HEK293 (cell line): ENCODE results near the gene HJURP.

Source experiments
- GLI2 ChIP-seq: fragments of 450-650 bp; formaldehyde crosslinking; IDR thresholded peaks from 2 replicates; pipeline ENCODE4; 2017; ENCODE audit warnings: missing biosample characterization, missing genetic modification characterization, low read depth, borderline replicate concordance
- KLF10 ChIP-seq: fragments of 450-650 bp; IDR thresholded peaks from 2 replicates; pipeline ENCODE4 v1.5.1; 2018; ENCODE audit warnings: missing biosample characterization, mild to moderate bottlenecking, missing genetic modification characterization
- YY1 ChIP-seq: fragments of 450-650 bp; formaldehyde crosslinking; IDR thresholded peaks from 2 replicates; pipeline ENCODE4 v1.5.1; 2018; ENCODE audit warnings: missing biosample characterization, missing genetic modification characterization
- ZBTB1 ChIP-seq: fragments of 450-650 bp; formaldehyde crosslinking; IDR thresholded peaks from 2 replicates; pipeline ENCODE4 v1.5.1; 2016; ENCODE audit warnings: missing biosample characterization, missing genetic modification characterization
- ZNF114 ChIP-seq: fragments of 450-650 bp; formaldehyde crosslinking; IDR thresholded peaks from 2 replicates; pipeline ENCODE4 v1.5.0; 2017; ENCODE audit warnings: missing biosample characterization, missing genetic modification characterization
- ZNF133 ChIP-seq: fragments of 450-650 bp; formaldehyde crosslinking; IDR thresholded peaks from 2 replicates; pipeline ENCODE4 v1.5.1; 2016; ENCODE audit warnings: missing biosample characterization, missing genetic modification characterization
- ZNF239 ChIP-seq: fragments of 450-650 bp; formaldehyde crosslinking; IDR thresholded peaks from 2 replicates; pipeline ENCODE4 v1.5.1; 2016; ENCODE audit warnings: missing biosample characterization, missing genetic modification characterization
- ZNF292 ChIP-seq: fragments of 450-650 bp; formaldehyde crosslinking; IDR thresholded peaks from 2 replicates; pipeline ENCODE4 v1.5.1; 2016; ENCODE audit warnings: low read depth, missing biosample characterization, missing genetic modification characterization, borderline replicate concordance
- TF ChIP-seq, protein P1 (sequence below): fragments of 450-650 bp; formaldehyde crosslinking; IDR thresholded peaks from 2 replicates; pipeline ENCODE4 v1.5.1; 2016; ENCODE audit warnings: missing biosample characterization, missing genetic modification characterization
- TF ChIP-seq, protein P2 (sequence below): fragments of 450-650 bp; formaldehyde crosslinking; IDR thresholded peaks from 2 replicates; pipeline ENCODE4 v1.5.1; 2016; ENCODE audit warnings: missing biosample characterization, missing genetic modification characterization

DNA sequence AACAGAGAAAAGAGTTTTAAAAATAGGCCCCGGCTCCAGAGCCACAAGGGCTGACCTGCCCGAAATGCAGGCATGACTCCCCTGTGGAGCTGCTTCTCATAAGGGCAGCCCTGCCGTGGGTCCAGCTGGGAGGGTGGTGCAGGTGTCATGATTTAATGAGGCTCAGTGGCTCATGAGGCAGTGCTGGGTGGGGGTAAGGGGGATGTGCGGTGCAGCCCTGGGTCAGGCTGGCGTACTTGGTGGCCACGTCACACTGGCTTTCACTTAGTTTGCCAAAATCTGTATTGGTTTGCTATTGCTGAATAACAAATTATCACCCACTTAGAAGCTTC lies 33.6 kb downstream of the HJURP start:
- TF ChIP-seq YY1 (tag by site-specific recombination) (no peak), ZNF114 (tag by site-specific recombination) (no peak), ZNF239 (tag by site-specific recombination) (no peak), ZNF292 (tag by site-specific recombination) (no peak), GLI2 (tag by site-specific recombination) (no peak), KLF10 (tag by site-specific recombination) (no peak), ZNF133 (tag by site-specific recombination) (no peak), ZBTB1 (tag by site-specific recombination) (no peak)
- TF ChIP-seq, protein P1, sequence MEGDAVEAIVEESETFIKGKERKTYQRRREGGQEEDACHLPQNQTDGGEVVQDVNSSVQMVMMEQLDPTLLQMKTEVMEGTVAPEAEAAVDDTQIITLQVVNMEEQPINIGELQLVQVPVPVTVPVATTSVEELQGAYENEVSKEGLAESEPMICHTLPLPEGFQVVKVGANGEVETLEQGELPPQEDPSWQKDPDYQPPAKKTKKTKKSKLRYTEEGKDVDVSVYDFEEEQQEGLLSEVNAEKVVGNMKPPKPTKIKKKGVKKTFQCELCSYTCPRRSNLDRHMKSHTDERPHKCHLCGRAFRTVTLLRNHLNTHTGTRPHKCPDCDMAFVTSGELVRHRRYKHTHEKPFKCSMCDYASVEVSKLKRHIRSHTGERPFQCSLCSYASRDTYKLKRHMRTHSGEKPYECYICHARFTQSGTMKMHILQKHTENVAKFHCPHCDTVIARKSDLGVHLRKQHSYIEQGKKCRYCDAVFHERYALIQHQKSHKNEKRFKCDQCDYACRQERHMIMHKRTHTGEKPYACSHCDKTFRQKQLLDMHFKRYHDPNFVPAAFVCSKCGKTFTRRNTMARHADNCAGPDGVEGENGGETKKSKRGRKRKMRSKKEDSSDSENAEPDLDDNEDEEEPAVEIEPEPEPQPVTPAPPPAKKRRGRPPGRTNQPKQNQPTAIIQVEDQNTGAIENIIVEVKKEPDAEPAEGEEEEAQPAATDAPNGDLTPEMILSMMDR = no peak
- TF ChIP-seq, protein P2, sequence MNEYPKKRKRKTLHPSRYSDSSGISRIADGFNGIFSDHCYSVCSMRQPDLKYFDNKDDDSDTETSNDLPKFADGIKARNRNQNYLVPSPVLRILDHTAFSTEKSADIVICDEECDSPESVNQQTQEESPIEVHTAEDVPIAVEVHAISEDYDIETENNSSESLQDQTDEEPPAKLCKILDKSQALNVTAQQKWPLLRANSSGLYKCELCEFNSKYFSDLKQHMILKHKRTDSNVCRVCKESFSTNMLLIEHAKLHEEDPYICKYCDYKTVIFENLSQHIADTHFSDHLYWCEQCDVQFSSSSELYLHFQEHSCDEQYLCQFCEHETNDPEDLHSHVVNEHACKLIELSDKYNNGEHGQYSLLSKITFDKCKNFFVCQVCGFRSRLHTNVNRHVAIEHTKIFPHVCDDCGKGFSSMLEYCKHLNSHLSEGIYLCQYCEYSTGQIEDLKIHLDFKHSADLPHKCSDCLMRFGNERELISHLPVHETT (tag by site-specific recombination) = no peak
